AG04450 (cell line): ENCODE measurements around the gene RPL22. TPM values are rescaled to one million over a fixed set of nuclear protein-coding genes. Genes with fewer than 3 reads are reported as not detected.

Source experiments
- CTCF ChIA-PET: fragments of 300-600, 350-600 bp; formaldehyde crosslinking; extraction: SDS; loops from one replicate; lab custom pipeline; 2022; ENCODE audit warnings: antibody characterized with exemption, inconsistent platforms; lab: Charles Lee
- POLR2A ChIA-PET: fragments of 350-600 bp; formaldehyde crosslinking; extraction: SDS; loops from one replicate; lab custom pipeline; 2021; ENCODE audit warnings: antibody characterized with exemption, inconsistent platforms; lab: Yijun Ruan, JAX
- DNase-seq: peaks from one replicate; pipeline ENCODE4 v3.0.0-alpha.2; 2011; ENCODE audit warnings: low read depth, low spot score
- H3K27ac ChIP-seq: one replicate; pipeline ENCODE4 v1.5.1; 2012; ENCODE audit warnings: low read depth, low read length, control low read depth
- H3K27me3 ChIP-seq: one replicate; pipeline ENCODE4 v1.6.0; 2012; ENCODE audit warnings: low read length; ENCODE audit not compliant: control insufficient read depth, insufficient read depth
- H3K4me3 ChIP-seq: 2 replicates; pipeline ENCODE4 v1.5.1; 2011; ENCODE audit warnings: mild to moderate bottlenecking, low read depth, low read length, control low read depth
- H3K9me3 ChIP-seq: 2 replicates; pipeline ENCODE4 v1.5.1; 2012; ENCODE audit warnings: low read length; ENCODE audit not compliant: control insufficient read depth, insufficient read depth
- polyA plus RNA-seq: library from polyadenylated mRNA; depleted of rRNA; stranded (reverse); fragments of >200 nt; gene quantifications from 2 replicates; pipeline ENCODE4 v1.2.3, GENCODE V29; 2011
- TF ChIP-seq, protein P1 (sequence below): IDR thresholded peaks from 2 replicates; pipeline ENCODE4 v1.5.1; 2011; ENCODE audit warnings: low read depth, low read length, control low read depth, inconsistent platforms

RPL22 gene
- polyA plus RNA-seq, 1 experiment = 393 TPM

DNA sequence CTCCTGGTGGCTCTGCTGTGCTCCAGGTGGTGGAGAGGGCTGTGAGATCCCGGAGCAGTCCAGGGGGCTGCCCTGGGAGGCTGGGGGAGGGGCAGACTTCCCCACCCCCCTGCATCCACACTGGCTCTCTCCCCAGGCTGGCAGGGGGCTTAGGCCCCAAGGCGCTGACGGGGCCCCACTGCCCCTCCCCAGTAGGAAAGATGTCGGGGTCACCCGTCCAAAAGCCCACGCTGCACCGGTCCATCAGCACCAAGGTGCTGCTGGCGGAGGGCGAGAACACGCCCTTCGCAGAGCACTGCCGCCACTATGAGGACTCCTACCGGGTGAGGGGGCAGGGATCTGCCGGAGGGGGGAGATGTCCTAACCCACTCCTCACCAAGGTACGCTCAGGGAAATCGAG lies 12.3 kb upstream of the RPL22 start:
- no peak for DNase-seq
- Histone ChIP-seq H3K27me3 (no peaks in the 10 kb centered on the region), H3K9me3 (no peaks in the 10 kb centered on the region; the same call in 1 of the 2 replicates), H3K27ac (no peak overlapping the region), H3K4me3 (no peak overlapping the region)
- TF ChIP-seq, protein P1, sequence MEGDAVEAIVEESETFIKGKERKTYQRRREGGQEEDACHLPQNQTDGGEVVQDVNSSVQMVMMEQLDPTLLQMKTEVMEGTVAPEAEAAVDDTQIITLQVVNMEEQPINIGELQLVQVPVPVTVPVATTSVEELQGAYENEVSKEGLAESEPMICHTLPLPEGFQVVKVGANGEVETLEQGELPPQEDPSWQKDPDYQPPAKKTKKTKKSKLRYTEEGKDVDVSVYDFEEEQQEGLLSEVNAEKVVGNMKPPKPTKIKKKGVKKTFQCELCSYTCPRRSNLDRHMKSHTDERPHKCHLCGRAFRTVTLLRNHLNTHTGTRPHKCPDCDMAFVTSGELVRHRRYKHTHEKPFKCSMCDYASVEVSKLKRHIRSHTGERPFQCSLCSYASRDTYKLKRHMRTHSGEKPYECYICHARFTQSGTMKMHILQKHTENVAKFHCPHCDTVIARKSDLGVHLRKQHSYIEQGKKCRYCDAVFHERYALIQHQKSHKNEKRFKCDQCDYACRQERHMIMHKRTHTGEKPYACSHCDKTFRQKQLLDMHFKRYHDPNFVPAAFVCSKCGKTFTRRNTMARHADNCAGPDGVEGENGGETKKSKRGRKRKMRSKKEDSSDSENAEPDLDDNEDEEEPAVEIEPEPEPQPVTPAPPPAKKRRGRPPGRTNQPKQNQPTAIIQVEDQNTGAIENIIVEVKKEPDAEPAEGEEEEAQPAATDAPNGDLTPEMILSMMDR = no peak
- ChIA-PET CTCF (no interaction called here), POLR2A (no interaction called here)

GRCh38 chr1:6210591-6211355 lies 11.4 kb upstream of the RPL22 start:
- Histone ChIP-seq H3K9me3 (no peaks in the 10 kb centered on the region; the same call in 1 of the 2 replicates), H3K27me3 (no peaks in the 10 kb centered on the region), H3K27ac (no peak overlapping the region), H3K4me3 (no peak overlapping the region)
- no peak for DNase-seq
- CTCF ChIA-PET = no interaction called here
- POLR2A ChIA-PET = no interaction called here
- TF ChIP-seq, protein P1 = no peak

GRCh38 chr1:6209661-6210580 lies 10.5 kb upstream of the RPL22 start:
- POLR2A ChIA-PET = no interaction called here

DNA sequence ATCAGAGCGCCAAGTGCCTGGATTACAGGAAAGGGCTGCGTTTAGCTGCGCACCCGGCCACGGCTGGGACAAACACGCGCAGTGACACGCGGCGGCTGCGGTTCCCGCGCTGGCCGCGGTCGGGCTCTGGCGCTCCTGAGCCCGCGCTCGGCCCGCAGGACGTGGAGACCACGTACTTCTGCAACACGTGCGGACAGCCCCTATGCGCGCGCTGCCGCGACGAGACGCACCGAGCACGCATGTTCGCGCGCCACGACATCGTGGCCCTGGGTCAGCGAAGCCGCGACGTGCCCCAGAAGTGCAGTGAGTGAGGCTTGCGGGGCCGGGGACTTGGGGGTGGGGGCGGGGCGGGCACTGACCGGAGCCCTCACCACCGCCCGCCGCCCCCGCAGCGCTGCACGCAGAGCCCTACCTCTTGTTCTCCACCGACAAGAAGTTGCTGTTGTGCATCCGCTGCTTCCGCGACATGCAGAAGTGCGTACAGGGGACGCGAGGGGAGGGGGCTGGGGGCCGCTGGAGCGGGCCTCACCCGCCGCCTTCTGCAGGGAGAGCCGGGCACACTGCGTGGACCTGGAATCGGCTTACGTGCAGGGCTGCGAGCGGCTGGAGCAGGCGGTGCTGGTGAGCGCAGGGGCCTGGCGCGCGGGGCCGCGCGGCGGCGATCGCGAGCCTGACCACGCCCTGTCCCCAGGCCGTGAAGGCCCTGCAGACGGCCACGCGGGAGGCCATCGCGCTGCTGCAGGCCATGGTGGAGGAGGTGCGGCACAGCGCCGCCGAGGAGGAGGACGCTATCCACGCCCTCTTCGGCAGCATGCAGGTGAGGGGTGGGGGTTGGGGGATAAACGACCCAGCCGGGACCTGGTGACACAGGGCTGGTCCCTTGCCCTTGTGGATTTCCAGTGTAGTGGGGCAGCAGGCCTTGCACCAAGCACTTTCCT lies 9.6 kb upstream of the RPL22 start:
- TF ChIP-seq, protein P1 = peak; percentile 54
- ChIA-PET POLR2A (no interaction called here), CTCF (interaction anchor here (0.6 to 1.0 kb wide), 3 partner anchors 10 to 189 kb away, joined by 3 to 6 read pairs (median 3); no protein-coding TSS in a partner anchor)
- Histone ChIP-seq H3K27me3 (no peaks in the 10 kb centered on the region), H3K9me3 (no peaks in the 10 kb centered on the region; the same call in 1 of the 2 replicates), H3K27ac (no peak overlapping the region), H3K4me3 (peak overlapping the region; percentile 48)
- no peak for DNase-seq

More at GRCh38 chr1:6209661-6210580, 10.5 kb upstream of the RPL22 start:
- Histone ChIP-seq H3K27ac (no peak overlapping the region), H3K27me3 (no peaks in the 10 kb centered on the region), H3K9me3 (no peaks in the 10 kb centered on the region; the same call in 1 of the 2 replicates), H3K4me3 (peak overlapping the region; percentile 48; the same call in 1 of the 2 replicates)
- TF ChIP-seq, protein P1 = peak; percentile 28
- CTCF ChIA-PET = interaction anchor here (1.0 kb wide), 1 partner anchor 9 kb away, joined by 3 read pairs; no protein-coding TSS in a partner anchor
- DNase-seq = no peak
